Measurements from ENCODE around the gene SRSF7. TPM values are rescaled to one million over a fixed set of nuclear protein-coding genes. Genes with fewer than 3 reads are reported as not detected.
"Not testable (repeated sequence)": the region's sequence is repeated elsewhere in the genome, so short reads cannot be mapped to it uniquely, and the experiment has no call there.

The SRSF7 gene
- total RNA-seq, 4 donors from 2014 or later, result 80.8 to 121 (median 117) TPM

GRCh38 chr2:38706846-38707345, 44.3 kb downstream of the SRSF7 start:
- no peaks in the 10 kb centered on the region for H3K9me3 ChIP-seq
- intact Hi-C loops (cut with DNase I), result no loop called here
- H3K4me3 ChIP-seq (replicated peaks in 1 of 3), result no peak overlapping the region
- 88 to 93% methylated on average over 6 of the region's 6 CpGs for WGBS, 2 donors
- no peaks in the 10 kb centered on the region for H3K36me3 ChIP-seq
- no peaks in the 10 kb centered on the region for H3K27me3 ChIP-seq
- H3K4me1 ChIP-seq, result no peaks in the 10 kb centered on the region
- no peak for DNase-seq
- TF ChIP-seq CTCF (IDR thresholded peaks at IDR 0.05), result no peak
- no peak for TF ChIP-seq POLR2A (IDR thresholded peaks at IDR 0.05)
- no peak overlapping the region for H3K27ac ChIP-seq

- no peak overlapping the region for H3K27ac ChIP-seq
- WGBS, 2 donors, result 95% methylated on average over 2 of the region's 2 CpGs
- H3K4me3 ChIP-seq (replicated peaks in 1 of 3), result no peak overlapping the region
- H3K9me3 ChIP-seq, result no peaks in the 10 kb centered on the region
- H3K27me3 ChIP-seq, result no peaks in the 10 kb centered on the region
- no peaks in the 10 kb centered on the region for H3K36me3 ChIP-seq
- DNase-seq, result no peak
- no peak for TF ChIP-seq CTCF (IDR thresholded peaks at IDR 0.05)
- no peak for TF ChIP-seq POLR2A (IDR thresholded peaks at IDR 0.05)
- intact Hi-C loops (cut with DNase I), result no loop called here
- H3K4me1 ChIP-seq, result no peaks in the 10 kb centered on the region
Measured at GRCh38 chr2:38704664-38705063, 46.5 kb downstream of the SRSF7 start.

- H3K27me3 ChIP-seq; H3K27ac ChIP-seq; H3K9me3 ChIP-seq; intact Hi-C loops (cut with DNase I); H3K4me1 ChIP-seq; H3K36me3 ChIP-seq; H3K4me3 ChIP-seq (replicated peaks in 1 of 3); DNase-seq: not testable (repeated sequence)
- 98 to 100% methylated on average over 5 of the region's 5 CpGs for WGBS, 2 donors
Measured at GRCh38 chr2:38703336-38703735, 47.8 kb downstream of the SRSF7 start.

GRCh38 chr2:38702413-38702812, 48.7 kb downstream of the SRSF7 start:
- H3K4me1 ChIP-seq, result no peaks in the 10 kb centered on the region
- intact Hi-C loops (cut with DNase I), result no loop called here
- H3K36me3 ChIP-seq, result no peaks in the 10 kb centered on the region
- no peak overlapping the region for H3K27ac ChIP-seq
- no peak overlapping the region for H3K4me3 ChIP-seq (replicated peaks in 1 of 3)
- no peaks in the 10 kb centered on the region for H3K27me3 ChIP-seq
- H3K9me3 ChIP-seq, result no peaks in the 10 kb centered on the region
- 66 to 77% methylated on average over 1 of the region's 1 CpG for WGBS, 2 donors
- no peak for TF ChIP-seq POLR2A (IDR thresholded peaks at IDR 0.05)
- TF ChIP-seq CTCF (IDR thresholded peaks at IDR 0.05), result no peak
- DNase-seq, result no peak

- no peaks in the 10 kb centered on the region for H3K9me3 ChIP-seq
- 94 to 96% methylated on average over 4 of the region's 4 CpGs for WGBS, 2 donors
- intact Hi-C loops (cut with DNase I), result no loop called here
- H3K4me3 ChIP-seq (replicated peaks in 1 of 3), result no peak overlapping the region
- TF ChIP-seq CTCF (IDR thresholded peaks at IDR 0.05) (no peak), POLR2A (IDR thresholded peaks at IDR 0.05) (no peak)
- no peaks in the 10 kb centered on the region for H3K36me3 ChIP-seq
- H3K27me3 ChIP-seq, result no peaks in the 10 kb centered on the region
- DNase-seq, result no peak
- H3K27ac ChIP-seq, result no peak overlapping the region
- H3K4me1 ChIP-seq, result no peaks in the 10 kb centered on the region
Measured at GRCh38 chr2:38701542-38701941, 49.6 kb downstream of the SRSF7 start.
